Duodenal mucosa (tissue), 2 donors: ENCODE data around the gene GUCY1A2.
"Not testable (repeated sequence)": the region's sequence is repeated elsewhere in the genome, so short reads cannot be mapped to it uniquely, and the experiment has no call there.

Experiments
- H3K27ac ChIP-seq: one replicate; pipeline ENCODE4 v1.7.0; 2013; ENCODE audit warnings: low read depth, low read length
- H3K27me3 ChIP-seq, 2 donors: one replicate each; pipeline ENCODE4 v1.7.0; 2013; ENCODE audit warnings: low read length in 2 of 2, control low read depth in 1 of 2; ENCODE audit not compliant: insufficient read depth in 2 of 2, control insufficient read depth in 1 of 2
- H3K36me3 ChIP-seq, 2 donors: one replicate each; pipeline ENCODE4 v1.7.0; 2013; ENCODE audit warnings: low read length in 2 of 2, control low read depth in 1 of 2; ENCODE audit not compliant: insufficient read depth in 2 of 2, control insufficient read depth in 1 of 2
- H3K4me1 ChIP-seq, 2 donors: one replicate each; pipeline ENCODE4 v1.7.0; 2013; ENCODE audit warnings: low read length in 2 of 2, control low read depth in 1 of 2; ENCODE audit not compliant: insufficient read depth in 2 of 2, control insufficient read depth in 1 of 2
- H3K4me3 ChIP-seq, 2 donors: one replicate each; pipeline ENCODE4 v1.7.0; 2013; ENCODE audit warnings: low read length in 2 of 2, low read depth in 1 of 2
- H3K9ac ChIP-seq, 2 donors: one replicate each; pipeline ENCODE4 v1.7.0; 2013; ENCODE audit warnings: low read length in 2 of 2, low read depth in 1 of 2
- H3K9me3 ChIP-seq, 2 donors: one replicate each; pipeline ENCODE4 v1.7.0; 2013; ENCODE audit warnings: low read length in 2 of 2, control low read depth in 1 of 2; ENCODE audit not compliant: control insufficient read depth in 1 of 2

Gene GUCY1A2

GRCh38 chr11:106853850-106854401 lies 164.3 kb downstream of the GUCY1A2 start:
- Histone ChIP-seq H3K36me3 (no peaks in the 10 kb centered on the region), H3K27me3 (no peaks in the 10 kb centered on the region), H3K9ac (no peak overlapping the region), H3K9me3 (peaks cover 3 to 6% of the 10 kb centered on the region in 2 donors), H3K4me1 (no peaks in the 10 kb centered on the region), H3K4me3 (no peak overlapping the region), H3K27ac (no peak overlapping the region)

GRCh38 chr11:106852779-106853178 lies 165.5 kb downstream of the GUCY1A2 start:
- Histone ChIP-seq H3K27me3 (no peaks in the 10 kb centered on the region), H3K36me3 (no peaks in the 10 kb centered on the region), H3K27ac (no peak overlapping the region), H3K4me1 (no peaks in the 10 kb centered on the region), H3K9me3 (peaks cover 3 to 6% of the 10 kb centered on the region in 2 donors), H3K4me3 (no peak overlapping the region), H3K9ac (no peak overlapping the region)

- Histone ChIP-seq H3K4me1 (no peaks in the 10 kb centered on the region), H3K9me3 (no peaks in the 10 kb centered on the region), H3K36me3 (no peaks in the 10 kb centered on the region), H3K27me3 (no peaks in the 10 kb centered on the region), H3K27ac (no peak overlapping the region), H3K9ac (no peak overlapping the region), H3K4me3 (no peak overlapping the region)
These were observed 169.8 kb downstream of the GUCY1A2 start for GRCh38 chr11:106848526-106848925.

- no peaks in the 10 kb centered on the region for H3K4me1 ChIP-seq
These were observed 176.1 kb downstream of the GUCY1A2 start for GRCh38 chr11:106842134-106842533.

GRCh38 chr11:106840947-106841346 lies 177.3 kb downstream of the GUCY1A2 start:
- no peak overlapping the region for H3K9ac ChIP-seq
- no peak overlapping the region for H3K27ac ChIP-seq
- no peaks in the 10 kb centered on the region for H3K9me3 ChIP-seq
- no peaks in the 10 kb centered on the region for H3K36me3 ChIP-seq
- H3K27me3 ChIP-seq = no peaks in the 10 kb centered on the region
- no peak overlapping the region for H3K4me3 ChIP-seq
- H3K4me1 ChIP-seq = no peaks in the 10 kb centered on the region

More at GRCh38 chr11:106842134-106842533, 176.1 kb downstream of the GUCY1A2 start:
- no peak overlapping the region for H3K9ac ChIP-seq
- no peak overlapping the region for H3K4me3 ChIP-seq
- no peaks in the 10 kb centered on the region for H3K27me3 ChIP-seq
- H3K36me3 ChIP-seq = no peaks in the 10 kb centered on the region
- H3K27ac ChIP-seq = no peak overlapping the region
- H3K9me3 ChIP-seq = no peaks in the 10 kb centered on the region

- H3K27me3 ChIP-seq = no peaks in the 10 kb centered on the region
- no peaks in the 10 kb centered on the region for H3K4me1 ChIP-seq
- no peak overlapping the region for H3K9ac ChIP-seq
- no peaks in the 10 kb centered on the region for H3K36me3 ChIP-seq
- no peak overlapping the region for H3K4me3 ChIP-seq
- H3K9me3 ChIP-seq = no peaks in the 10 kb centered on the region
- H3K27ac ChIP-seq = no peak overlapping the region
These were observed 178.1 kb downstream of the GUCY1A2 start for GRCh38 chr11:106840146-106840545.

- Histone ChIP-seq H3K27ac (no peak overlapping the region), H3K36me3 (no peaks in the 10 kb centered on the region), H3K4me1 (no peaks in the 10 kb centered on the region), H3K4me3 (no peak overlapping the region), H3K9ac (no peak overlapping the region), H3K27me3 (no peaks in the 10 kb centered on the region), H3K9me3 (no peaks in the 10 kb centered on the region)
These were observed 183.7 kb downstream of the GUCY1A2 start for GRCh38 chr11:106834567-106834966.

- Histone ChIP-seq H3K27me3 (no peaks in the 10 kb centered on the region), H3K9ac (no peak overlapping the region), H3K36me3 (no peaks in the 10 kb centered on the region), H3K9me3 (peaks cover 0 to 4% of the 10 kb centered on the region in 2 donors), H3K27ac (no peak overlapping the region), H3K4me1 (no peaks in the 10 kb centered on the region), H3K4me3 (no peak overlapping the region)
These were observed 189.3 kb downstream of the GUCY1A2 start for GRCh38 chr11:106828976-106829375.

- Histone ChIP-seq H3K36me3 (no peaks in the 10 kb centered on the region), H3K4me1 (no peaks in the 10 kb centered on the region), H3K9me3 (peaks cover 0 to 4% of the 10 kb centered on the region in 2 donors), H3K27me3 (no peaks in the 10 kb centered on the region), H3K9ac (no peak overlapping the region), H3K27ac (no peak overlapping the region), H3K4me3 (no peak overlapping the region)
These were observed 189.7 kb downstream of the GUCY1A2 start for GRCh38 chr11:106828576-106828975.

- H3K27ac ChIP-seq = no peak overlapping the region
- no peaks in the 10 kb centered on the region for H3K27me3 ChIP-seq
- H3K9ac ChIP-seq = no peak overlapping the region
- no peak overlapping the region for H3K4me3 ChIP-seq
- H3K4me1 ChIP-seq = no peaks in the 10 kb centered on the region
- no peaks in the 10 kb centered on the region for H3K36me3 ChIP-seq
- peaks cover 0 to 4% of the 10 kb centered on the region in 2 donors for H3K9me3 ChIP-seq
These were observed 190.6 kb downstream of the GUCY1A2 start for GRCh38 chr11:106827687-106828086.

GRCh38 chr11:106826558-106826957 lies 191.7 kb downstream of the GUCY1A2 start:
- not testable (repeated sequence) for H3K9ac ChIP-seq, H3K27ac ChIP-seq, H3K9me3 ChIP-seq, H3K27me3 ChIP-seq, H3K4me1 ChIP-seq, H3K4me3 ChIP-seq, H3K36me3 ChIP-seq
